HS-27A (cell line): ENCODE results near the gene CSF2RB.

ENCODE experiments used
- DNase-seq: peaks from one replicate; pipeline ENCODE4 v3.0.0-alpha.2; 2012; ENCODE audit warnings: low read depth, missing footprints

The CSF2RB gene

GRCh38 chr22:36891646-36892045, 21.8 kb upstream of the CSF2RB start:
- DNase-seq = no peak

DNA sequence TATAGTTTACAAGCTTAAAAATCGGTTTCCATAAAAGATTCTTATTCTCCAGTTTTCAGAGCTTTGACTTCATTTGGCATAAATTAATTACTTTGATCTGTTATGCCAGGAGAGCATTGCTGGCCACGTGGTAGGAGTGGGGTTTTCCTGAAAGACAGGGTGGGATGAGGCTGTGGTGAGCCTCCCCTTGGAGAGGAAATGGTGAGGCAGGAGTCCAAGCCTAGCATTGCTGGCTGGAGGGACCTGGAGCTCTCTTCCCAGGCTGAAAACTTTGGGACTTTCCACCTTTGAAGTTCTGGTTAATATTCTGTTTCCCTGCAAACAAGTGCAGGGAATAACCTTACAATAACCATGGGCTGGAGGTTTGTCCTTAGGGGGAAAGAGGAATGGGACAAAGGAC, 21.1 kb upstream of the CSF2RB start:
- no peak for DNase-seq

DNA sequence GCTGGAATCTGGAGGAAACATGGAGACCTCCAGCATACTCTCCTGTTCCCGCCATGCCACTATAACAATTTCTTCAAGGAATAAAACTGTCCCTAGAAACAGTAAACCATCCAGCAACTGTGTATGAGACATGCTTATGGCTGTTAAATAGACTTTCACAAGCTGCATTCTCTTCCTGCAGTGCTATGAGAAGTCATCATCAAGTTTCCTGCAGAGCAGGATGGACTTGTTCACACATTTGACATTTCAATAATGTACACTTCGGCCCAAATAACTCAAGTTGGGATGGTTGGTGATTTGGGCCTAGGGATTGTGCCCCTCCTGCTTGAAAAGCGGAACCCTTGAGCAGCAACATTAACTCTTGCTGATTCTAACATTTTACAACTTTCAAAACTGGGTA, 20.2 kb upstream of the CSF2RB start:
- no peak for DNase-seq

DNA sequence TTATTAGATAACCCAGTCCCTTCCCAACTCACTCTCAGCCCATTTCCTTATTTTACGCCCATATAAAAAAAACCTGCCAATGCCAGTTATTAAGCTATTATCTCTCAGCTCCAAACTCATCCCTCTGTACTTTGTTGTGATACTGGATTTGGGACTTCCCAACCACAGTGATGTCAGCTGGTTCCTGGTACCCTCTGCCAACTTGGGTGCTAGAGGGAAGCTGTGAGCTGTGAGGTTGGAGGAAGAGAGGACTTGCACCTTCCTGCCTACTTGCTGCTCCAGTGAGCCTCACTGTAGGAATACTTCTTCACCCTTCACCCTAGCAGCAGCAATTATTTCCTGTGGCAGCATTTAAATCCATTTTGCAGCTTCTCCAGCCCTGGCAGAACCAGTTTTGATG, 19.2 kb upstream of the CSF2RB start:
- no peak for DNase-seq

DNA sequence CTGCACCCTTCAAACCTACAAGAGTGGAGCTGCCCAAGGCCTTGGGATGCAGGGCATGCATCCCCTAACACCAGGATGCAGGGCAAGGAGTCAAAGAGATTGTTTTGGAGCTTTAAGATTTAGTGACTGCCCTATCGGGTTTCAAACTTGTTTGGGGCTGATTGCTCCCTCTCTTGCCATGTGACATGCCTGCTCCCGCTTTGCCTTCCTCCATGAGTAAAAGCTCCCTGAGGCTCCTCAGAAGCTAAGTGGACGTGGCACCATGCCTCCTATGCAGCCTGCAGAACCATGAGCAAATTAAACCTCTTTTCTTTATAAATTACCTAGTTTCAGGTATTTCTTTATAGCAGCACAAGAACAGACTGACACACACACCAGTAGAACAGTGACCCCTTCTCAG, 15.8 kb upstream of the CSF2RB start:
- no peak for DNase-seq

DNA sequence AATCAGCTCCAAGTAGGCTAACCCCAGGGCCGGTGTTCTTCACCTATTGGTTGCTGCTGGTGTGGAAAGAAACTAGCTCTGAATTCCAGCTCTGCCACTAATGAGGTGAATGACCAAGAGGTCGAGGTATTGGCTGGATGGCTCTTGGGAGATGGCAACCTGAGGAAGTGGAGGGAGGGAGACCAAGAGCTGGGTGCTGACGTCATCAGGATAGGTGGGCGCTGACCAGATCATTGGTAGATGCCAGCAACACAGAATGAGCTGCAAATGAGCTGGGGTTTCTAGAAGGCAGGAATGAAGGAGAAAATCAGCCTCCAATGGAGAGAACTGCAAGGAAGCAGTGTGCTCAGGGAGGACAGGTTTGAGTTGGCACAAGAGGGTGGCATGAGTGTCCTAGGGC, 14.7 kb upstream of the CSF2RB start:
- DNase-seq = no peak

DNA sequence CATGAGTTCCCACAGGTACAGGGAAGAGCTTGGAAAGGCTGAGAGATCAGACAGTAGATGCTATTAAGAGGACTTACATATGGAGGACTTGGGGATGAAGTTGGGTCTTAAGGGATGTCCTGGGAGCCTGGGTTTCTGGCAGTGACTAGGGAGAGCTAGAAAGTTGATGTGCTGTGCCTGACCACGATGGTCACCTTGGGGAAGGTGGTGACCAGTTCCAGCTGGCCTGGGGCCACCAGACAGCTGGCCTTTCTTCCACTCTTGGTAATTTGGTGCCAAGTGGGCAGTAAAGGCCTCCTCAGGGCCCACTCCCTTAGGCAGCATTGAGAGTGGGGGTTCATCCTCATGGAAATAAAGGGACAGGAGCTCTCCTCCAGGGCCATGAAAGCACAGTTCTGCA, 13.9 kb upstream of the CSF2RB start:
- DNase-seq = no peak

DNA sequence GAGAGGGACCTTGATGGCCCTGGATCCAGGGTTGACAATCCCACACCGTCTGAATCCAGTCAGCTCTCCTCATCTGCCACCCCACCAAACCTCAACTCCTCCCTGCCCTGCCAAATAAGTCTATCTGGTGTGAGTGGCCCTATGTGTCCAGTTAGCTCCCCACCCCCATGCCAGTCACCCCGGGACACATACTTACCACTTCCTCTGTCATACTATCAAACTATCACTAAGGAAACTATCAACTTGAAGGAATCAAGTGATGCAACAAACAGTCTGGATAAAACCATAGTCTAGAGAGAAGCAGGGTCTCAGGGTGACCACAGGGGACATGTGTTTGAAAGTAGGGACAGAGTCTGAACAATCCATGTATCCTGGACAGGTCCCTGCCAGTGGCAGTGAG, 13.2 kb upstream of the CSF2RB start:
- DNase-seq = no peak

DNA sequence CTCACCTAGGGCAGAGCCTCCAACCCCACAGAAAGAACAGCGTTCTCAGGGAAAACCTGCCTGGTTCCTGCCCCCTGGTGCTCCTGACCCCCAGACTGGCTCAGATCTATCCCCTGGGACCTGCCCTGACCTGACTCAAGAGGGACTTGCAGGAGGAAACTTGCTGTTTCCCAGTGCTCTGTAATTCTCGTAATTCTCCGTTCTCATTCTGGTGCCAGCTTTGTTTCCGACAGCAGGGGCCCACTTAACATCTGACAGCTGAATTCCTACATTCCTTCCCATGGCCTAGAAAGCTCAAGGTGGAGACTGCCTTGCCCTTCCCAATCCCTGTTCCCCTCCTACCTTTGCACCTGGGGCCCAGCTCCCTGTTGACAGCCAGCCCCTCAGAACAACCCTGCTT, 12.5 kb upstream of the CSF2RB start:
- no peak for DNase-seq

GRCh38 chr22:36901411-36902142, 11.9 kb upstream of the CSF2RB start:
- DNase-seq = no peak

DNA sequence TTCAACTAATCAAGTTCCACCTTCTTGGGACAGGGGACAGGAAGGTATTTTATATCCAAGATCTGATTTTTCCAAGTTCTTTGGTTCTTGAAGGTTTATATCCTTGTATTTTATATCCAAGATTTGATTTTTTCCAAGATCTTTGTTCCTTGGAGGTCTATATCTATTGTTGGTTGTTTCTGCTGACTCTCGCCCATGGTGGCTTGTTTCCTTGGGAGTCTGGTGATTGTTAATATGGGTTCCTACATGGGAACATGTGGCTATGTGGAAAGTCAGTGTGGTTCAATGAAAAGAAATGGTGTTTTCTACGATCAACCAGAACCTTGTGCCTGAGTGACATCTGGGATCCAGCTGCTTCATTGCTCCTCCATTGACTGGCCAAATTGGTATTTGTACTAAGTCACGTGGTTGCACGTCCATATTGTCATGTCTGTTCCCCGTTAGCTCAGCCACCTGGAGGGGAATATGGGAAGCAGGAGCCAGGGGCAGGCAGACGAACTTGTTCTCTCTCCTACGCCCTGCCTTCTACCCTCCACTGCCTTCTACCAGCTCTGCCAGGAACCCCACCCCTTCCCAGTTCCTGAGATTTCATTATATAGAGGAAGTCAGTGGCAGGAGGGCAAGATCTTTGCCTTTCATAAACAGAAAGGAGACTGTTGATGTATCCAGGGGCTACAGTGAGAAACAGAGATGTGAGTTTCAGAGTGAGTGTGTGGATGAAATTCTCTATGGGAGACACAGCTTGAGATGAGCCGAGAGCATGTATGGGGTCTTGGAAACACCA, 11.1 kb upstream of the CSF2RB start:
- no peak for DNase-seq

DNA sequence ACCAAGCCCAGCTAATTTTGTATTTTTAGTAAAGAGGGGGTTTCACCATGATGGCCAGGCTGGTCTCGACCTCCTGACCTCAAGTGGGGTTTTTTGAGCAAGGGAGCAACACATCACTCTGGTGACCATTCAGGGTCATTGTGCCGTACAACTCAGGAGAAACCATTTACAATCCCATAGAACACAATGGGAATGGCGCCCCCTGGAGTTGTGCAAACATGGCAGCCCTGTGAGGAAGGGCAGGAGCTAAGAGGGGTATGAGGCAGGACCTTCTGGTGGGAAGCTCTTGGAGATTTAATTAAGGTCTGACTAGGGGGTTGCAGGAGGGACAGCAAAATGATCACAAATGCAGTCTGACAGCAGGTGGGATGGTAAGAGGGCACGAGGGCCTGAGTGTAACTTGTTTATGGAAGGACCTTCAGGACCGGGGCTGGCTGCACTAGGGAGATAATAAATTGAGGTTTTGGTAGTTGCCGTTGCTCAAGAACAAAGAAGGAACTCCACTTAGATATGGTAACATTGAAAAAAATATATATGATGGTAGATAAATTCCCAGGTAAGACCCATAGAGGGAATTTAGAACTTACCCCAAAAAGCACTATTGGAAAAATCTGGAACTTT, 9.1 kb upstream of the CSF2RB start:
- no peak for DNase-seq

- DNase-seq = no peak
Measured at GRCh38 chr22:36907253-36908195, 5.9 kb upstream of the CSF2RB start.

- DNase-seq = no peak
Measured at GRCh38 chr22:36910461-36910860, 3.0 kb upstream of the CSF2RB start.

DNA sequence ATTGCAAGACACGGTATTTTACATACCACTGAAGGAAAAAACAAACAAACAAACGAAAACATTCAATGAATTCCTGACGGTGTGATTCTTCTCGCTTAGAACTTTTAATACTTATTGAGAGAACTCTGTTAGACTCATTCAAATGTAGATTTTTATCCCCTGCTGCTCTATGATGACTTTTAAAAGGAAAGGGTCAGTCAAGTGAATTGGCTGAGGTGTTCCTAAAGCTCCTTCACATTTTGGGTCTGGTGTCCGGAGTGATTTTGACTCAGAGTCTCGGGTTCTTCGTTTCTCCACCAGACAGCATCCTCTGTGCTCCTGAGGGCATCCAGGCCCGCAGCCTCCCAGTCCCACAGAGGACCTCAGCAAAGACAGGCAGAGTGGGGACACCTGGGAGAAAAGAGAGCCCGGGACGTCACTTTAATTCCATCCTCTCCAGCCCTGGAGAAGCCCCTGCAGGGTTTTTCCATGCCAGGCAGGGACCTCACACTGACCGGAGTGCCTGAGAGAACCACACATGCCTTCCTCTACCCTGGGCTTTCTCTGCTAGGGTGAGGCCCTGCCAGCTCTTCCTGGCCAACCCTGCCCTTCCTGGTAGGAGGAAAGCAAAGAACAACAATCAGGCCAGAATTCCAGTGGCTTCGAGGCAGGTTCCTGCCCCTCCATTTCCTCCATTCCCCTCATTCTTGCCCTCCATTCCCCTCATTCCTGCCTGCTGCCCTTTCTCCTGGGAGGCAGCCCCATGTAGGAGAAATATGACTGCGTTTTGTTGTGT, 1.4 kb upstream of the CSF2RB start:
- peak; percentile 51 for DNase-seq

DNA sequence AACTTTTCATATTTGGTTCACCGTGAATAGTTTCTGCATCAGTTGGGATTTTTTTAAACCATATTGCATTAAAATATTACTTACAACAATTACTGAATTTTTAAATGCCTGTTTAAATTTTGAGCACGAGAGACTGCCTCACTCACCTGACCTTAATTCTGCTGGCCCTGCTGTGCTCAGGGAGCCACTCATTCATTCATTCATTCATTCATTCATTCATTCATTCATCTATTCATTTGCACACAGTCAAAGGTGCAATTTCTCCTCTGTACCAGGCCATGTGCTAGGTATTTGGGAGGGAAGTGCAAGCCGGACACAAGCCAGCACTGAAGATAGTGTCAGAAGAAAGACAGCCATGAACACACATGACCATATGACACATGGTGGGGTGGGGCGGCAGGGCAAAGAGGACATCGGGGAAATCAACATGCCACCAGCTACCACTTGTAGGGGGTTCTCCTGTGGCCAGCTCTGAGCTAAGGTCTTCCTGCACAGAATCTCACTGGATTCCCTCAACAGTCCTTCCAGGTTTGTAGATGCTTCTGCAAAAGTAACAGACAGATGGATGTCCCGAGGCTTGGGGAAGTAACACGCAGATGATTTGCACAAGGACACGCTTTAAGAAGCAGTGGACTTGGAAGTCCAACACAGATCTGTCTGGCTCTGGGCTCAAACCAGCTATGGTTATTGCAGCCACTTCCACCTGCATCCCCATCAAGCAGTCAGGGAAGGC, 568 bp upstream of the CSF2RB start:
- DNase-seq = no peak

- no peak for DNase-seq
Measured at GRCh38 chr22:36914390-36914752, 943 bp downstream of the CSF2RB start.

- no peak for DNase-seq
Measured at GRCh38 chr22:36916034-36916433, 2.6 kb downstream of the CSF2RB start.

GRCh38 chr22:36918586-36919284, 5.3 kb downstream of the CSF2RB start:
- DNase-seq = no peak
